ENCODE results near the gene NFYC. TPM values are rescaled to one million over a fixed set of nuclear protein-coding genes. Genes with fewer than 3 reads are reported as not detected.

NFYC gene
- total RNA-seq, 4 donors from 2014 or later, result 39.9 to 43.3 (median 41.8) TPM

DNA sequence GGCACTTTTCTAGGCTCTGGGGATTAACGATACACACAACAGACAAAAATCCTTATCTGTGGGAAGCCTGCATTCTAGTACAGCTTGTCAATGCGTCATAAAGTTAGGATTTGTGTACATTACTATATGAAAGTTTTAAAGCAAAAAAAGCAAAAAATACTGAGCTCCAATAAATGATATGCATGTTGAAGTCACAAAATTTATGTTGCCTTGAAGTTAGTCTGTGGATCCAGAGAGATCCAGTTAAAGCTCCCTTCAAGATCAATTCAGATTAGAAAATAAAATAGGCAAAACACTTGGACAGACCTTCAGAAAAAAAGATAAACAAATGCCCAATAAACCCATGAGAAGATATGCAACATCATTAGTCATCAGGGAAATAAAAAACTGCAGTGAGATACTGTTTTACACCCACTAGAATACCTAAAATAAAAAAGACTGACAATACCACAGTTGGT is 59.0 kb downstream of the NFYC start:
- WGBS, 2 donors, result 79 to 84% methylated on average over 2 of the region's 2 CpGs
- no peaks in the 10 kb centered on the region for H3K27me3 ChIP-seq
- H3K9me3 ChIP-seq, result no peaks in the 10 kb centered on the region
- no peak overlapping the region for H3K4me3 ChIP-seq
- TF ChIP-seq, protein P1, sequence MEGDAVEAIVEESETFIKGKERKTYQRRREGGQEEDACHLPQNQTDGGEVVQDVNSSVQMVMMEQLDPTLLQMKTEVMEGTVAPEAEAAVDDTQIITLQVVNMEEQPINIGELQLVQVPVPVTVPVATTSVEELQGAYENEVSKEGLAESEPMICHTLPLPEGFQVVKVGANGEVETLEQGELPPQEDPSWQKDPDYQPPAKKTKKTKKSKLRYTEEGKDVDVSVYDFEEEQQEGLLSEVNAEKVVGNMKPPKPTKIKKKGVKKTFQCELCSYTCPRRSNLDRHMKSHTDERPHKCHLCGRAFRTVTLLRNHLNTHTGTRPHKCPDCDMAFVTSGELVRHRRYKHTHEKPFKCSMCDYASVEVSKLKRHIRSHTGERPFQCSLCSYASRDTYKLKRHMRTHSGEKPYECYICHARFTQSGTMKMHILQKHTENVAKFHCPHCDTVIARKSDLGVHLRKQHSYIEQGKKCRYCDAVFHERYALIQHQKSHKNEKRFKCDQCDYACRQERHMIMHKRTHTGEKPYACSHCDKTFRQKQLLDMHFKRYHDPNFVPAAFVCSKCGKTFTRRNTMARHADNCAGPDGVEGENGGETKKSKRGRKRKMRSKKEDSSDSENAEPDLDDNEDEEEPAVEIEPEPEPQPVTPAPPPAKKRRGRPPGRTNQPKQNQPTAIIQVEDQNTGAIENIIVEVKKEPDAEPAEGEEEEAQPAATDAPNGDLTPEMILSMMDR (IDR thresholded peaks at IDR 0.05), result no peak
- no peak for TF ChIP-seq POLR2A (IDR thresholded peaks at IDR 0.05)
- DNase-seq, result no peak
- intact Hi-C loops (cut with DNase I), result no loop called here
- H3K4me1 ChIP-seq, result peaks cover 0 to 26% (median 0%) of the 10 kb centered on the region in 3 donors
- peaks cover 11 to 100% (median 16%) of the 10 kb centered on the region in 3 donors for H3K36me3 ChIP-seq
- H3K27ac ChIP-seq, result no peak overlapping the region

DNA sequence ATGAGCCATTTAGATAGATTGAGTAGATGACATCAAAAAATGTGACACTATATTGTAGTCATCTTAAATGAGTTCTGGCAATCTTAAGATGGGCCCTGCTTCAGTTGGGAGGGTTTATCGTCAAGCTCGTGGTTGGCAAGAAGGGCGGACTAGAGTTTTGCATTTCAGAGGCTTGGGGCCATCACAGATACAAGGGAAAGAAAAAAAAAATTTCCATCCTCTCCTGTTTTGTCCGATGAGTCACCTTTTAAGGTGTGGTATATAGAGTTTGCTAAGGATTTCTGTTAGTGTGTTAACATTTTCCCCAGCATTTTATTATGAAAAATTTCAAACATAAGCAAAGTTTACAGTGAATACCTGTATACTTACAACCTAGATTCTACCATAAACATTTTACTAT is 60.3 kb downstream of the NFYC start:
- WGBS, 2 donors, result 33 to 56% methylated on average over 4 of the region's 4 CpGs
- TF ChIP-seq, protein P1 (IDR thresholded peaks at IDR 0.05), result no peak
- no peak for TF ChIP-seq POLR2A (IDR thresholded peaks at IDR 0.05)
- intact Hi-C loops (cut with DNase I), result no loop called here
- no peak for DNase-seq
- Histone ChIP-seq H3K36me3 (peaks cover 15 to 100% (median 16%) of the 10 kb centered on the region in 3 donors), H3K27ac (no peak overlapping the region), H3K4me3 (no peak overlapping the region), H3K4me1 (peaks cover 0 to 20% (median 0%) of the 10 kb centered on the region in 3 donors), H3K27me3 (no peaks in the 10 kb centered on the region), H3K9me3 (no peaks in the 10 kb centered on the region)

DNA sequence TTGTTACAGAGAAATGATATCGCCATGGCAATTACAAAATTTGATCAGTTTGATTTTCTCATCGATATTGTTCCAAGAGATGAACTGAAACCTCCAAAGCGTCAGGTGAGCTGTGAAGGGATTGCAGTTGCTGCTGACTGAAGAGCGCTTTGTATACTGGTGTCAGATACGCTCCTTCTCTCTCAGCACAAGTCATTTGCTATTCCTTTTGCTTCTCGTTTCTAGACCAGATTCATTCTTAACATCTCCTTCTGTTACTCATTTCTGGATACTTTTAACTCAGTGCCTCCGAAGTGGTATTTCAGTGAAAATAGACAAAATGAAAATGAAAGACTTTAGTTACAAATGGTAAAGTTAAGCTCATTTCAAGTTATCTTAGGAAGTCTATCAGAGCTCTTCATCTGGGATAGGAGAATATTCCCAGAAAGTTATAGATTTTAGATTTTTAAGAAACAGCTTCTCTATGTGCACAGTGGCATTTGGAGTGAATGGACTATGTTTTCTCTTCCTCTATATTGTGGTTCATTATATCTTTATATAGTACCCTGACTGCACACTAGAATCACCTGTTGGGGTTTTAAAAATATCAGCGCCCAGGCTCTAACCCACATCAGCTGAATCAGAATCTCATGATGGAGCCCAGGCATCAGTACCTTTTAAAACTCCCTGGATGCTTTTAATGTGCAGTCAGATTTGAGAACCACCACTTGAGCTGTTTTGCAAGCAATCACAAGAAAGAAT is 61.8 kb downstream of the NFYC start:
- Histone ChIP-seq H3K27me3 (no peaks in the 10 kb centered on the region), H3K9me3 (no peaks in the 10 kb centered on the region), H3K36me3 (peaks cover 12 to 100% (median 24%) of the 10 kb centered on the region in 3 donors), H3K4me3 (no peak overlapping the region), H3K4me1 (peaks cover 0 to 20% (median 0%) of the 10 kb centered on the region in 3 donors), H3K27ac (no peak overlapping the region)
- intact Hi-C loops (cut with DNase I), result no loop called here
- TF ChIP-seq, protein P1 (IDR thresholded peaks at IDR 0.05), result no peak
- TF ChIP-seq POLR2A (IDR thresholded peaks at IDR 0.05), result no peak
- no peak for DNase-seq
- 77 to 83% methylated on average over 8 of the region's 8 CpGs for WGBS, 2 donors

DNA sequence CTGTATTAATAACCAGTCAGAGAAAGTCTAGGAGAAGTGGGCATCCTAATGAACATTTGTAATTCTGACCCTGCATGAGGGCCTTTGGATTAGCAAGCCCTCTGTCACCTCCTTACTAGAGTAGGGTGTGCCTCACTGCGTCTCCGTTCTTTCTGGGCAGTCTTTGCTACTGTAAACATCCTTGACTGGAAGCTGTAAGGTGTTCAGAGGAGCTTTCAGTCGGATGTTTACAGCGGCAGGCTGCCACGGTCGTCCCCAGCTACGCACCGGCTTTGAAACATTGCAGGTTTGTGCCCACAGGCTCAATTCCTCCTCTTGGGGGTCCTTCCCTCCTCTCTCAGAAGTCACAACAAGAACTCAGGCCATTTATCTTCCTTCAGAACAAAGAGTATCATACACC is 62.7 kb downstream of the NFYC start:
- DNase-seq, result no peak
- Histone ChIP-seq H3K36me3 (peaks cover 12 to 100% (median 31%) of the 10 kb centered on the region in 3 donors), H3K27me3 (no peaks in the 10 kb centered on the region), H3K4me1 (peaks cover 0 to 20% (median 0%) of the 10 kb centered on the region in 3 donors), H3K4me3 (no peak overlapping the region), H3K9me3 (no peaks in the 10 kb centered on the region), H3K27ac (no peak overlapping the region)
- intact Hi-C loops (cut with DNase I), result no loop called here
- WGBS, 2 donors, result 74 to 82% methylated on average over 7 to 8 of the region's 8 CpGs
- TF ChIP-seq POLR2A (IDR thresholded peaks at IDR 0.05), result no peak
- TF ChIP-seq, protein P1 (IDR thresholded peaks at IDR 0.05), result no peak

DNA sequence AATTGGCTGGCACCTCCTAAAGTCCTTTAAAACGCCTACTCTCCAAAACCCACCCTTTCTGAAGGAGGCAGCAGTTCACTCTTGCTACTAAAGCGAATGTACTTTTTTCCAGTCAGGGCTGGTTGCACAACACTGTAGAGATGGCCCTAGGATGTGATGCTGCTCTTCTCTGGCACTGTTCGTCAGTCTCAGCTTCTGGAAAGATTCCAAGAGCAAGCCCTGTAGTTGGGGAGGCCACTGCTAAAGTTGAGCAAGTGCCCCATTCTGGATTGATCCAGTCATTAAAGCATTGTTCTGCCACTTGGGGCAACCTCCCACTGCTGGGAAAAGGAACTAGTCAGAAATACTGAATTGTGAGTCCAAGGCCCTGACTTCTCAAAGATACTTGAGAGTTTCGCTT is 63.6 kb downstream of the NFYC start:
- no peak for DNase-seq
- WGBS, 2 donors, result 76 to 87% methylated on average over 3 to 4 of the region's 4 CpGs

More for the DNA sequence above, 63.6 kb downstream of the NFYC start:
- H3K4me1 ChIP-seq, result peaks cover 0 to 20% (median 0%) of the 10 kb centered on the region in 3 donors
- H3K36me3 ChIP-seq, result peaks cover 12 to 100% (median 36%) of the 10 kb centered on the region in 3 donors
- H3K9me3 ChIP-seq, result no peaks in the 10 kb centered on the region
- TF ChIP-seq, protein P1 (IDR thresholded peaks at IDR 0.05), result no peak
- no peak for TF ChIP-seq POLR2A (IDR thresholded peaks at IDR 0.05)
- no peak overlapping the region for H3K27ac ChIP-seq
- H3K4me3 ChIP-seq, result no peak overlapping the region
- H3K27me3 ChIP-seq, result no peaks in the 10 kb centered on the region
- intact Hi-C loops (cut with DNase I), result no loop called here
